HG03159 (cell line): ENCODE measurements around the gene CEACAM19.
A peak's percentile ranks its signal among the peaks of the same experiment; 100 is the strongest.
"Not testable (repeated sequence)": the region's sequence is repeated elsewhere in the genome, so short reads cannot be mapped to it uniquely, and the experiment has no call there.

ENCODE experiments used
- ATAC-seq: cut with Tn5 transposase; IDR thresholded peaks from one replicate; pipeline ENCODE4 v1.9.1; 2021; ENCODE audit warnings: mild to moderate bottlenecking, moderate library complexity; ENCODE audit not compliant: unreplicated experiment

Gene CEACAM19

DNA sequence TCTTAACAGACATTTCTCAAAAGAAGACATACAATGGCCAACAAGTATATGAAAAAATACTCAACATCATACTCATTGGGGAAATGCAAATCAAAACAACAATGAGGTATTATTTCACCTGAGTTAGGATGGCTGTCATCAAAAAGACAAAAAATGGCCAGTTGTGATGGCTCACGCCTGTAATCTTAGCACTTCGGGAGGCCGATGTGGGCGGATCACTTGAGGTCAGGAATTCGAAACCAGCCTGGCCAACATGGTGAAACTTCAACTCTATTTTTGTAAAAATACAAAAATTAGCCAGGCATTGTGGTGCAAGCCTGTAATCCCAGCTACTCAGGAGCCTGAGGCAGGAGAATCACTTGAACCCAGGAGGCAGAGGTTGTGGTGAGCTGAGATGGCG, 49.7 kb downstream of the CEACAM19 start:
- no peak for ATAC-seq

DNA sequence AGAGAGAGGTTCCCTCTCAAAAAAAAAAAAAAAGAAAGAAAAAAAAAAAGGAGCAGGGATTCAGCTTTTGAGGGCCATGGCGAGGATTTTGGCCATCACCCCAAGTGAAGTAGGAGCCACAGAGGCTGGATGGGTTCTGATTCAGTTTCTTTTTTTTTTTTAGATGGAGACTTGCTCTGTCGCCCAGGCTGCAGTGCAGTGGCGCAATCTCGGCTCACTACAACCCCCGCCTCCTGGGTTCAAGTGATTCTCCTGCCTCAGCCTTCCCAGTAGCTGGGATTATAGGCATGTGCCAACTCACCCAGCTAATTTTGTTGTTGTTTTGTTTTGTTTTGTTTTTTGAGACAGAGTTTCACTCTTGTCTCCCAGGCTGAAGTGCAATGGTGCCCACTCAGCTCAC, 50.1 kb downstream of the CEACAM19 start:
- not testable (repeated sequence) for ATAC-seq

DNA sequence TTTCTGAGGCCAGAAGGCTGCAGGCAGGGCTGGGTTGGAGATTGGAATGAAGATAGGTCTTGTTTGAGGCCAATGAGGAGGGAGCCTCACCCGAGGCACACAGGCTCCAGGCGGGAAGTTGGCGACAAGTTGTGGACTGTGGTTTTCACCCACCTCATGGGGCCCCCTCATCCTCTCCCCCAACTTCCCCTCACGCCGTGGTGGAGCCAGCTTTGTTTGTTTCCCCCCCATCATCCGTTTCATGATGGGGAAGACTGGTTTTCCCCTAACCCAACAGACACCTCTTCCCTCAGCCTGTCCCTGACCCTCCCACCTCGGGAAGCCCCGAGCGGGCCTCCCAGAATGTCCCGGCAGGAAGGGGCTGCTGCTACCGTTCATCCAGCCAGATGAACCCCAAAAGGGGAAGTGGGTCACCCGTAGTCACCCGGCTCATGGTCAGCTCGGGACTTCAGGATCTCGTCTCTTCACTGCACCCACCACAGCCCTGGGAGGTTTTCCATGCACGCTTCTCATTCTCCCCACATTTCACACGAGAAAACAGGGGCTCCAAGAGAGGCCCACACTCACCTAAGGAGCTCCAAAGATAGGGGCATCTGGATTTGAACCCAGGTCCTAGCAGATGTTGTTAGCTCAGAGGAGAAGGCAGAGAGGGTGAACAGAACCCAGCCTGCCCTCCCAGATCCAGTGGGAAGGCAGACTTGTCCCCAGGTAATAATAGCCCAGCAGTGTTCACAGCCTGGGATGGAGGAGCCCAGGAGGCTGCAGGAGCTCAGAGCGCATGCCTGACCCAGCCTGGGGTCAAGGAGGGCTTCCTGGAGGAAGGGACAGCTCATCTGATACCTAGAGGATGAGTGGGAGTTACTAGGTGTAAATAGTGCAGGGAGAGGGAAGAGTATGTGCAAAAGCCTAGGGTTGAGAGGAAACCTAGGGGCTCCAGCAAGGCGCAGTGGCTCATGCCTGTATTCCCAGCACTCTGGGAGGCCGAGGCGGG, 51.1 kb downstream of the CEACAM19 start:
- no peak for ATAC-seq

DNA sequence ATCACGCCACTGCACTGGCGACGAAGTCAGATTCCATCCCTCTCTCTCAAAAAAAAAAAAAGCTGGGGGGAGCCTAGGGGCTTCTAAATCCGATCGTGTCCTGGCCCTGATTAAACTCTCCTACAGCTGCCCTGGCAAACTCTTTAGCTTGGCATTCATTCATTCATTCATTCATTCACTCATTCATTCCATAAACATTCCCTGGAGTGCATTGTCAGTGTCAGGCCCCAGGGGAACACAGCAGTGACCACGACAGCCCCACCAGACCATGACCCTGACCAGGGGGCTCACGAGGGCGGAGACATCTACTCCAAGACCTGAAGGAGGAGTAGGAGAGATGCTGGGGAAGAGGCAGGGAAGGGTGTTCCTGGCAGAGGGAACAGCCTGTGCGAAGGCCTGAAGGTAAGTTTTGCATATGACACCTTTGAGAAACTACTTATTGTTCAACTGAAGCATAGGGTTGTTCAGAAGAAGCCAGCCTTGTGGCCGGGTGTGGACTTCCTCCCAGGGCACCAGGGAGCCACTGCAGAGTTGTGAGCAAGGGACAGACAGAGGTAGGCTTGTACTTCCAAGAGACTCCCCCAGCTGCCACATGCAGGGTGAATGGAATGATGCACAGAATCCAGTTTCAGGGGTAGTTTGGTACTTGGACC, 52.1 kb downstream of the CEACAM19 start:
- ATAC-seq = peak; percentile 42

DNA sequence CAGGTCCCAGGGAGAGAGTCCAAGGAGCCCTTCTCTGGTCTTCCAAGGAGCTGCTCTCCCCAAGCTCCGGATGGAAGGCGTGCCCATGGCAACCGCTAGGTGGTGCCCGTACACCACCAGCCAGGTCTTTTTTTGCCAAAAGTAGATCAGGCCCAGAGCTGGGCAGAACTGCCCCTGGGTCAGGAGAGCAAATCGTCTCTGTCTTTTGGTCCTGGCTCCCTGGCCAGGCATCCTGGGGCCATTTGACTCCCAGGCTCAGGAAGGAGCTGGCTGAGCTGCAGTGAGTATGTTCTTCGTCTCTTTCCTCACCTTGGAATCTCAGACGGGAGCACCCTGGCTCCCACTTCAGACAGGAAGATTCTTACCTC, 52.7 kb downstream of the CEACAM19 start:
- peak; percentile 59 for ATAC-seq

DNA sequence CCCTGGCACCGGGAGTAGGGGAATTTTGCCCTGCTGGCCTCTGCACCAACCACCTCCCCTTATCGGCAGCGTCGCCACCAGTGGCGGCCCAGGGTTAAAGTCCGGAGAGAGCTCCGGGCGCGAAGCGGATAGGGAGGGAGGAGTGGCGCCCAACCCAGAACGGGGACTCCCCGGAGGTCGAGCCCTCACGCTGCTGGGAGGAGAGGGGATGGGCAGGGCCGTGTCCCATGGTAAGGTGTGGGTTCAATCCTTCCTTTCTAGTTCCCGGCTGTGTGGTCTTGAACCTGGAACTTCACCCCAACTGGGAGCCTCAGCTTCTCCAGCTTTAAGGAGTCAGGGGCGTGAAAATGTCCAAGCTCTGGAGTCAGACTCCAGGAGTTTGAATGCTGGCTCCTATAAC, 54.0 kb downstream of the CEACAM19 start:
- ATAC-seq = no peak

DNA sequence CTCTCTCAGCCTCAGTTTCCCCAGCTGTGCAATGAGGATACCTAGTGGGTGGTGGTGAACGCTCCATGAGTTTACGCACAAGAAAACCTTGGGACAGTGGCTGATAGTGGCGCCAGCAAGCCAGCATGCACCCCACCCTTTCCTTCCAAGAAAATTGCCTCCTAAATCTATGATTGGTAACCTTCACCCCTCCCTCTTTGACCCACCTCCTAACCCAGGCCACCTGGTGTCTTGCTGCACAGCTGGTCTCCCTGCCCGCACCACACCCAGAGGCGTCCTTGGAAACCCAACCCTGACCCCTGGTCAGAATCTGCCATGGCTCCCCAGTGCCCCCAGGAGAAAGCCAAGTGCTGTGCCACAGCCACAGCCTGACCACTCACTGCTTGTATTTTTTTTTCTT, 54.4 kb downstream of the CEACAM19 start:
- no peak for ATAC-seq

DNA sequence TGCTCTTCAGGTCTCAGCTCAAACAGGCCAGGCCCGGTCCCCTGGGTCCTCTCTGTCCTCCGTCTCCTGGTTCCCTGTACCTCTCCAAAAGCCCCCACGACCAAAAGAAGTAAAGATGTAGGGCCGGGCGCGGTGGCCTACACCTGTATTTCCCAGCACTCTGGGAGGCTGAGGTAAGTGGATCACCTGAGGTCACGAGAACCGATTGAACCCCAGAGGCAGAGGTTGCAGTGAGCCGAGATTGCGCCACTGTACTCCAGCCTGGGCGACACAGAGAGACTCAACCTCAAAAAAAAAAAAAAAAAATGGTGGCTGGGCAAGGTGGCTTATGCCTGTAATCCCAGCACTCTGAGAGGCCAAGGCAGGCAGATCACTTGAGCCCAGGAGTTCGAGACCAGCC, 55.2 kb downstream of the CEACAM19 start:
- ATAC-seq = no peak

DNA sequence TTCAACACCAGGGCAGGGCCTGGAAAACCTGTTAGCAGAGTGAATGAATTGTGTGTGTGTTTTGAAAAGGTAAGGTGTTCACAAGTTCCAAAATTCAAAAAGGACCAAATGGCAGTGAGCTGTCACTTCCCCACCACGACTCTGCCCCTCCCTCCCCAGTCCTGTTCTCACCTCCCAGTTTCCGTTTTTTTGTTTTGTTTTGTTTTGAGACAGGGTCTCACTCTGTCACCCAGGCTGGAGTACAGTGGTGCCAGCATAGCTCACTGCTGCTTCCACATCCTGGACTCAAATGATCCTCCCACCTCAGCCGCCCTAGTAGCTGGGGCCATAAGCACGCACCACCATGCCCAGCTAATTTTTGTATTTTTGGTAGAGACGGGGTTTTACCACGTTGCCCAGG, 56.9 kb downstream of the CEACAM19 start:
- ATAC-seq = no peak

DNA sequence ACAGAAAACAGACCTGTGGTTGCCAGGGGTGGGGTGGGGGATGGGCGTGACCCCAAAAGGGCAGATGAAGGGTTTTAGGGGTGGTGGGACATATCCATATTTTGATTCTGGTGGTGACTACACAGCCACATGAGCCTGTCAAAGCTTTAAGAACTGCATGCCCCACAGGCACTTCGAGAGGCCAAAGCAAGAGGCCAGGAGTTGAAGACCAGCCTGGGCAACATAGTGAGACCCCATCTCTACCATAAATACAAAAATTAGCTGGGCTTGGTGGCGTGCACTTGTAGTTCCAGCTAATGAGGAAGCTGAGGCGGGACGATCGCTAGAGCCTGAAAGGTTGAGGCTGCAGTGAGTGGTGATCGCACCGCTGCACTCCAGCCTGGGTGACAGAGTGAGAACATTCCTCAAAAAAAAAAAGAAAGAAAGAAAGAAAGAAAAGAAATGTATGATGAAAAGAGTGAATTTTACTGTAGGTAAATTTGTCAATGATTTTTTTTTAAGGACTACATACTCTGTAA, 58.3 kb downstream of the CEACAM19 start:
- no peak for ATAC-seq

DNA sequence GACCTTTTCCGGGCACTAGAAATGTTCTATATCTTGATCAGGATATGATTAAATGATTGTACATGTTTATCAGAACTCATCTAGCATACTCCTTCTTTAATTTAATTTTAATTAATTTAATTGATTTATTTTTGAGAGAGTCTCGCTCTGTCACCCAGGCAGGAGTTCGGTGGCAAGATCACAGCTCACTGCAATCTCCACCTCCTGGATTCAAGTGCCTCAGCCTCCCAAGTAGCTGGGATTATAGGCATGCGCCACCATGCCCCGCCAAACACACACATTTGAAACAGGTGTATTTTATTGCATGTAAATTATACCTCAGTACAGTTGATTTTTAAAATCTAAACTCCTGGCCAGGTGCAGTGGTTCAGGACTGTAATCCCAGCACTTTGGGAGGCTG, 59.8 kb downstream of the CEACAM19 start:
- no peak for ATAC-seq

DNA sequence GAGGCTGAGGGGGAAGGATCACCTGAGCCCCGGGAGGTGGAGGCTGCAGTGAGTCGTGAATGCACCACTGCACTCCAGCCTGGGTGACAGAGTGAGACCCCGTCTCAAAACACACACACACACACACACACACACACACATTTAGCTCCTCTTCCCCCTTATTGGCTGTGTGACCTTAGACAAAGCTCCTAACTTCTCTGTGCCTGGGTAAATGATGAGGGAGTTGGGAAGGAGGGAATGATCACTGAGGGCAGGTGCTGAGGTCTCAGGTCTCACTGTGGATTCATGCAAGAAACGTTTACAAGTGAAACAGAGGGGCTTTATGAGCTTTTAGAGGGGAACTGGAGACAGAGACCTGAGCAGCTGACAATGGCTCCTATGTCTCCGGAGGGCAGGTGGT, 60.3 kb downstream of the CEACAM19 start:
- ATAC-seq = no peak

DNA sequence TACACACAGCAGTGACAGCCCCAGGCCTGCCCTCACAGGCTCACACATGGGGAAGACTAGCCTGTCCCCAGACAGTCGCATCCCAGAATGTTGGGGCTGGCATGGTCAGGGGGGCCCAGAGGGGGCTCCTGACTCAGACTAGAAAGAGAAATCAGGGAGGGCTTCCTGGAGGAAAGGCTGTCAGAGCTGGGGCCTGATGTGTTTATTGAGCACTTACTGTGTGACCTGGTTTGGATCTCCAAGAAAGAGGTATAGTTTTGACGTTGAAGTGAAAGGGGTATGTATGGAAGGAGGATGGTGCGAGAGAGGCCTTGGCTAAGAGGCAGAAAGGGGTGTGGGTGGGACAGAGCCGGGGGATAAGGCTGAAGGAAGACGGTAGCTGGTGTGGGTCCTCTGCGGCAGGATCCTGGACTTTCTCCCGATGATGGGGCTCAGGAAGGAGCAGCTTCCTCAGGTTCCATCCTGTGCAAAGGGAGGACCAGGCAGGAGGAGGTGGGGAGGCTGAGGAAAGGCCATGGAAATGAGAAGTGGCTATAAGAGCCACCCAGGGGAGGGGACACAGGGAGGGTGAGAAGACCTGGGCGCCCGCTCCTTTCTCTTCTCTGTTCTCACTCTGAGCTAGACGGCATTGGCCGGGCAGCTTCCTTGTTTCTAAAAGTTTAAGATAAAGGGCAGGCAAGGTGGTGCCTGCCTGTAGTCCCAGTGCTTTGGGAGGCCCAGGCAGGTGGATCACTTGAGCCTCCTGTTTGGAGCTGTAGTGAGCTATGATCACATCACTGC, 61.1 kb downstream of the CEACAM19 start:
- ATAC-seq = no peak
